Esophagus squamous epithelium (tissue), 4 donors: ENCODE measurements around the gene GALK2.

Source experiments
- CTCF ChIP-seq, 6 experiments: fragments of 450-650 bp in 4 of 6; fragments of 200-600 bp in 2 of 6; sonication (generic) in 2 of 6; IDR thresholded peaks; one replicate each; pipeline ENCODE4 v1.5.1; 2016 to 2019; ENCODE audit warnings: antibody characterized with exemption in 6 of 6, mild to moderate bottlenecking in 4 of 6, moderate library complexity in 4 of 6
- POLR2A ChIP-seq, 4 donors: fragments of 450-650 bp; IDR thresholded peaks; one replicate each; pipeline ENCODE4 v1.6.1; 2017; ENCODE audit warnings: antibody characterized with exemption in 4 of 4, mild to moderate bottlenecking in 4 of 4, moderate library complexity in 3 of 4

GRCh38 chr15:49288391-49288790 is 118.3 kb downstream of the GALK2 start:
- TF ChIP-seq CTCF (IDR thresholded peaks at IDR 0.05): no peak
- no peak for TF ChIP-seq POLR2A (IDR thresholded peaks at IDR 0.05)
